Endothelial cell of hepatic sinusoid (primary cell): ENCODE results near the gene SEMA5A.
"Not testable (repeated sequence)": the region's sequence is repeated elsewhere in the genome, so short reads cannot be mapped to it uniquely, and the experiment has no call there.

Source experiments
- in situ Hi-C: cut with HindIII; loops from 2 replicates; pipeline ENCODE4 v1.10.0; 2017; ENCODE audit warnings: low sequenced_read_pairs

Gene SEMA5A

GRCh38 chr5:9415091-9415490, 130.8 kb downstream of the SEMA5A start:
- in situ Hi-C loops: no loop called here

- in situ Hi-C loops: no loop called here
Observed at GRCh38 chr5:9411142-9411541, 134.7 kb downstream of the SEMA5A start.

DNA sequence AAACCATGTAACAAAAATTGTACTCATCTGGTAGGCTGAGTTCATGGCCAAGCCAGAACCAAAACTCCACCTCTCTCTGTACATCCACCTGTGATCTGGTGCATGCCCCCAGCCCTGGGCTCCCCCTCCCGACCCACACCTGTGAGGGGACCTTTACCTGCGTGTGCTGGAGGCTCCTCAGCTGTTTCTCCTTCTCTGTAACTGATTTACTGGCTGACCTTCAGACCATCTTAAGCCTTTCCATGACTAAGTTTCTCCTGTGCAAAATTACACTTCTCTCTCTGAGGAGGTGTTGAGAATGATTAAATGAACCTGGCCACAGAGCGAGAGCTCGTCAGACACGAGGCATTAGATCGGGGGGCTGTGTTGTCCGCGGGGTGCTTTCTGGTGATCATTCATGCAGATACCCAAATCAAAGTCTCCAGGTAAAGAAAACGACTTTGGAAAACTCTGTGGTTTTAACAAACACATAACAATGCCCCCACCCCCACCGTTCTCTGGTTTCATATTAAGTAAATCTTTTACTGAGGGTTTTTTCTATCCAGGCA, 136.4 kb downstream of the SEMA5A start:
- in situ Hi-C loops: no loop called here

DNA sequence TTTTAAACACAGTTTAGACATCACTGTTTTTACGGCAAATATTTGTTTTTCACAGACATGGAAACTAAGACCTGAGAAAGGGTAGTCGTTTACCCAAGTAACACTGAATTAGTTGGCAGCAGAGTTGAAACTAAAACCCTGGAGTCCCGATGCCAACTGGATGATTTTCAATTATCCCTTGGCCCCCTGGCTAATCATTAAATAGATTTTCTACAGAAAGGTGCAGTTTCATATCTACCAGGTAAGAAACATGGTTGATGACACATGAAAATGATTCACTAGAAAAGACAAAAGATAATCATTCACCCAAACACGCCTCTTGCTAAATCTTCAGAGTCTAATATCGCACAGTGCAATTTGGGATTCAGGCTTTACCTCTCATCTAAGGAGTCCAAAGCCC, 136.9 kb downstream of the SEMA5A start:
- in situ Hi-C loops: no loop called here

DNA sequence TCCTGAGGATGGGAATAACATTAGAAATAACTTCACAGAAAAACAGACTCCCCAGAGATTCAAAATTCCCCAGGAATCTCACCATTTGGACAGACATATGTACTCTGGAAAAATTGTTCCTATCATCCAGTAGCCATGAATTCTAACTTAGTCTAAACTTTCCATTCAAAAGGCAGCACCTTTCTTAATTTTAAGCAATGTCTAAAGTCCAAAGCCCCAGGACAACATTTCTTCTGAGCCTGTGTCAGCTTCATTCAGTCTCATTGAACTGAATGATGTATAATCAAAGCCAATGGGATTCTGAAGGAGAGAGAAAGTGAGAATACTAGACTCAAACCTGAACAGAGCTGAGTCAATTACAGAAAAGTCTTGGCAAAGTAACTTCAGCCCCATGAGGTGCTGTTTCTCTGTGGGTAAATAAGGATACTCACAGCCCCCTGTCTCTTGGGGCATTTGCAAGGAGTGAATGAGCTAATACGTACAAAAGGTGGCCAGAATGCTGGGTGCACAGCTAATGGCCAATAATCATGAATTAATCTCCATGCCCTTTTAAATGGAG, 140.6 kb downstream of the SEMA5A start:
- in situ Hi-C loops: no loop called here

- in situ Hi-C loops: no loop called here
Observed at GRCh38 chr5:9401786-9402472, 143.9 kb downstream of the SEMA5A start.

DNA sequence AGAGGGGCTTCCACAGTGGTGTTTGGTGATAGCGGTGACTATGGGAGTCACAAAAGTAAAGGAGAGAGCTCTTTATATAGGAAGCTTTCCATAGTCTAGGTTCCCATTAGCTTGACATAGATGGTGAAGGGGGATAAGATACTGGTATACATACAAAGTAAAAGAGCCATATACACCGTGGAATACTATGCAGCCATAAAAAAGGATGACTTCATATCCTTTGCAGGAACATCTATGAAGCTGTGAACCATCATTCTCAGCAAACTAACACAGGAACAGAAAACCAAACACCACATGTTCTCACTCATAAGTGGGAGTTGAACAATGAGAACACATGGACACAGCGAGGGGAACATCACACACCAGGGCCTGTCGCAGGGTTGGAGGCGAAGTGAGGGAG, 146.1 kb downstream of the SEMA5A start:
- in situ Hi-C loops: not testable (repeated sequence)

- in situ Hi-C loops: no loop called here
Observed at GRCh38 chr5:9399094-9399493, 146.8 kb downstream of the SEMA5A start.

- in situ Hi-C loops: no loop called here
Observed at GRCh38 chr5:9398227-9398626, 147.6 kb downstream of the SEMA5A start.

DNA sequence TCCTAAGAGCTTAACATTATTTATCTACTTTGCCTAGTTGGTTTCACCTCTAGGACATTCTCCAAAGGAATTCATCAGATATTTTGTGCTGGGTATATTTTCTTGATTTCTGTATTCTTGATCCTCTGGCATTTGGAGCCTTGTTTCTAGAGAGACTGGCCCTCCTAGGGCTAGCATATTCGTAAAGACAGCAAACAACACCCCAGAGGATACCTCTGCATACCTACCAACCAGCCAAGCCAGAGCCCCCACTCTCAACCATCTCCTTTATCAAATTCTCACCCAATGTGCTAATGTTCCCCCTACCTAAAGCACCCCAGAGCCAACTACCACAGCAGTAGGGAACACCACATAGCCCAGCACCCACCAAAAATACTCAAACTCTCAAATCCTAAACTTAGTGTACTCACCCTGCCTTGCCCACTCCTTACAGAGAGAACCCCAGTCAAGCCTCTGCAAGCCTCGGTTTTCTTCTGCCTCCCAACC, 149.5 kb downstream of the SEMA5A start:
- in situ Hi-C loops: no loop called here

GRCh38 chr5:9395706-9396105, 150.2 kb downstream of the SEMA5A start:
- in situ Hi-C loops: no loop called here

GRCh38 chr5:9394221-9394620, 151.7 kb downstream of the SEMA5A start:
- in situ Hi-C loops: no loop called here

DNA sequence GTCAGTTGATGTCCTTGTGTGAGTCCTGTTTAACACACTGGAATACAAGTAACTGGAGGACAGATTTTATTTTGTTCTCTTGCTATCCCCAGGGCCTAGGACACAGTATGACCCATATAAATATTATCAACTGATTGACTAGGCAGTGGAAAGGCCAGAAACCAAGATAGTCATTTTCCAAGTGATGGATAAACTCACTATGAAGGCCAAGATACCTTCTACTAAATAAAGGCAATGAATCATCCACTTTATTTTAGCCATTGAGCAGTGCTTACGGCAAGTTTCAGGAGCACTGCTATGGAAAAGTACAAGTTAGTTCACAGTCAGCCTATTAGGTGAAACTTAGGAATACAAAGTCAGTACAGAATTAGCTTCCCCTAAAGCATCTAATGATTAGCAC, 153.2 kb downstream of the SEMA5A start:
- in situ Hi-C loops: no loop called here

- in situ Hi-C loops: no loop called here
Observed at GRCh38 chr5:9391080-9391479, 154.8 kb downstream of the SEMA5A start.

- in situ Hi-C loops: no loop called here
Observed at GRCh38 chr5:9390113-9390512, 155.8 kb downstream of the SEMA5A start.

- in situ Hi-C loops: no loop called here
Observed at GRCh38 chr5:9388941-9389674, 156.8 kb downstream of the SEMA5A start.

DNA sequence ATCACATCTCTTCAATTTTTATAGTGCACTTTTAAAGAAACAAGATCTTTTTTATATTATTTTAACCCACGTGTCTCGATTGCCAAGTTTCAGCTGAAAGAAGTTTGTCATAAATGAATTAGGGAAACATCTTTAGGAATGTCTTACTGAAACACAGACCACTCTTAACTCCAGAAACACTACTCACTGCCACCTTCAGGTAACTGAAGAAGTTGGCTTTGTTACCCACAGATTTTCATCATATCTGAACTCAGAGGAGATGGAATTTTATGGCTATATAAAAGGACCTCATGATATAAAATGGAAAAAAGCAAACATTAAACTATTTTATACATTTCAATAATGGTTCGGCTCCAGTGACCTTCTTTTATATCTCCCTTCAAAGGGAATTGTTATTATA, 158.0 kb downstream of the SEMA5A start:
- in situ Hi-C loops: no loop called here

DNA sequence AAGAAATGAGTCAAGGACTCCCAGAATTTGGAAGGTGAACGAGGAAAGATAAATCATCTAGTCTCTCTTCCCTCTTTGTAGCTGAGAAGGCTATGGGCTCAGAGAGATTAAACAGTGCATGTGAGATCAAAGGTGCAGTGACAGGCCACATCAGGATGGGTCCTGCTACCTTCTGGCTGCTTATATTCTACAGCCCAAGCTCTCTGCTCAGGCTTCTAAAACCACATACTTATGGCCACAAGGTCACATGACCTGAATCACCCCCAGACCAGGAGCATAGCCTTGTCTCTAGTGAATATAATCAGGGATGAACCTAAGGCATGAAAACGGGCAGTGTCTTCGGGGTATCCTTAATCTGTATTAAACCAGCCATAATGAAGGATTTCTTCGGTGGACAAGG, 158.9 kb downstream of the SEMA5A start:
- in situ Hi-C loops: no loop called here

DNA sequence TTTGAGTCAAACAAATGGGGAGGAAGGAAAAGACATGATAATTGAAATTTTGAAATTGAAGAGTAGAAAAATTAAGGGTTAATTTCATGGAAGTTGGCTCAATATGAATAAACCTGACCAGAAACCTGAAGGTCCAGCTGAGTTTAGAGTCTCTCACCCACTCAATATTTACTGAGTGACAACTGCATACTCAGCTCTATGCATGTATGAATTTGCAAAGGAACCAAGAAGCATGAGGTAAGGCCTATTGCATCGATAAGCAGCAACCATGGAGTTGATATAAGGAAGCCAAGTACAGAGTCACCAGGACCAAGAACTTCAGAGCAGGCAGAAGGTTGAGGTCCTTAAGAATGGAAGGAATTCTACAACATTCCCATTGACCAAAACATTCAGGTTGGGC, 163.4 kb downstream of the SEMA5A start:
- in situ Hi-C loops: no loop called here

DNA sequence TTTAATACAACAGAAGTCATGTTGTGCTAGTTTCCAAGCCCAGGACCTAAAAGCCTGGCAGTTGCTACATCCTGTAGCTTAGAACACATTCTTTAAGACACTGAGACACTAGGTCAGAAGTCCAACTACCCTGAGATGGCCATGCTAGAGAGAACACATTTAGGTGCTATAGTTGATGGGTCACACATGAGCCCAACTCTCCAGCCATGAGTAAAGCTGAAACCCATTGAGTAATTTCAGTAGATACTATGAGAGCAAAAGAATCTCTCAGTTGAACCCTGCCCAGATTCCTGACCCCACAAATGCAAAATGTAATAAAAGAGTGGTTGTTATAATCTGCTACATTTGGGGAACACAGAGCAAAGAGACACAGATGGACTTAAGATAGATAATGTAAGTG, 164.4 kb downstream of the SEMA5A start:
- in situ Hi-C loops: no loop called here

GRCh38 chr5:9380109-9380508, 165.8 kb downstream of the SEMA5A start:
- in situ Hi-C loops: no loop called here
